K562 treated with DMSO at 1 percent for 12 hours (cell line): ENCODE results near the gene RDH8. TPM values are rescaled to one million over a fixed set of nuclear protein-coding genes. Genes with fewer than 3 reads are reported as not detected.

ENCODE experiments used
- total RNA-seq: library from RNA; unstranded; fragments of 300-600 nt; gene quantifications from 2 replicates; pipeline ENCODE4 v1.2.3, GENCODE V29; 2022; ENCODE audit not compliant: insufficient read depth

The RDH8 gene
- not detected in 2 replicates for total RNA-seq

DNA sequence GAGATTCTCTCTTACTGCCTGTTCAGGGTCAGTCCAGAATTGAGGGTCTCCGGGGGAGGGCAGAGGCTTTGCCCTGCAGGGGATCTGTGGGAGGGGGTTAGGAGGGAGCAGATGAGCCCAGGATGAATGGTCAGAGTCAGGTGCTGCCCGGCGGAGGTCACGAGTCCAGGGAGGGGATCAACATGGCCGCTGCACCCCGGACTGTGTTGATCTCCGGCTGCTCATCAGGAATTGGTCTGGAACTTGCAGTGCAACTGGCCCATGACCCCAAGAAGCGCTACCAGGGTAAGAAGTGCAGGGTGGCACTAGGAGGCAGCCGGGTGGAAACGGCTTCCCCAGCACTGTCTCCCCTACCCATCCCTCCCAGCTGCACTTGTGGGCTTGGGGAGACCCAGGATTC, at the start of gene RDH8:
Gene RDH8 (plus strand): TSS at position 168 of the 400 bp plus-strand sequence. CDS start 15 bp downstream, at position 183.

DNA sequence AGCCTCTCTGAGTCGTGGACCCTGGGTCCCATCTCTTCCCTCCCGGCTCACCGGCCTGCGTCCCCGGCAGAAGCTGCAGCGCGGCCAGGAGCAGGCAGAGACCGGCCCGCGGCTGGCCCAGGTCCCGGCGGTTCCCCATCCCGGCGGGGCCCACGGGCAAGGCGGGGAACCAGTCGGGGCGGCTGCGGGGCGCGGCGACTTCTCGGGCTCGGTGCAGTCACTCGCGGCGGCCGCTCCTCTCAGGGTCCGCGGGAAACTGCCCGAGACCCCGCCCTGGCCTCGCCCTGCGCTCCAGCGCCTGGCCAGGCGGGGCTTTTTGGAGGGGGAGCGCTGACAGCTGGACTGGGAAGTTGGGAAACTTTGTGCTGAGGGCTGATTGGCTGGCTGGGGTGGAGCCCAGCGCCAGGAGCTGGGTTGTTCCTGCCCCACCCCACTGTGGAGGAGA, 3.0 kb upstream of the RDH8 start, which contains the start of gene COL5A3:
Gene COL5A3 (minus strand): TSS at position 258 of the 445 bp plus-strand sequence. CDS start 119 bp downstream, at position 139.

Other genes starting within 250 kb of the RDH8 start
- 7.1 and 14.3 TPM in 2 replicates for gene ZNF846, start 244.7 kb upstream of the RDH8 start, total RNA-seq
- 29.9 and 53.3 TPM in 2 replicates for gene FBXL12, start 194.4 kb upstream of the RDH8 start, total RNA-seq
- 596 and 885 TPM in 2 replicates for gene UBL5, start 185.6 kb upstream of the RDH8 start, total RNA-seq
- gene PIN1, start 178.2 kb upstream of the RDH8 start, total RNA-seq, result 148 and 176 TPM in 2 replicates
- not detected in 2 replicates for gene OLFM2, start 77.0 kb upstream of the RDH8 start, total RNA-seq
- not detected in 2 replicates for gene COL5A3, start 3.0 kb upstream of the RDH8 start, total RNA-seq
- 14.6 and 24.1 TPM in 2 replicates for gene SHFL, start 72.8 kb downstream of the RDH8 start, total RNA-seq
- 0.84 TPM in 1 of 2 replicates, not detected in the other for gene ANGPTL6, start 89.2 kb downstream of the RDH8 start, total RNA-seq
- gene PPAN, start 92.9 kb downstream of the RDH8 start, total RNA-seq, result 22.9 and 29.3 TPM in 2 replicates
- gene P2RY11, start 98.2 kb downstream of the RDH8 start, total RNA-seq, result 6.0 and 9.5 TPM in 2 replicates
- 312 and 388 TPM in 2 replicates for gene EIF3G, start 106.4 kb downstream of the RDH8 start, total RNA-seq
- gene DNMT1, start 181.5 kb downstream of the RDH8 start, total RNA-seq, result 95.8 and 157 TPM in 2 replicates
- gene S1PR2, start 217.8 kb downstream of the RDH8 start, total RNA-seq, result 0.93 and 2.8 TPM in 2 replicates
- gene MRPL4, start 238.7 kb downstream of the RDH8 start, total RNA-seq, result 107 and 119 TPM in 2 replicates